ENCODE results near the gene DYNLL1.
"Not testable (repeated sequence)": the region's sequence is repeated elsewhere in the genome, so short reads cannot be mapped to it uniquely, and the experiment has no call there.

Gene DYNLL1

GRCh38 chr12:120519324-120519723, 23.4 kb downstream of the DYNLL1 start:
- DNase-seq = not testable (repeated sequence)

GRCh38 chr12:120522568-120522967, 26.7 kb downstream of the DYNLL1 start:
- DNase-seq = no peak

GRCh38 chr12:120528861-120529525, 33.1 kb downstream of the DYNLL1 start, which contains the start of gene COQ5:
TSS of gene COQ5 (minus strand) at chr12:120529158. CDS start at chr12:120529141, 17 bp downstream.
- DNase-seq = peak; percentile 96

GRCh38 chr12:120529641-120530417, 33.9 kb downstream of the DYNLL1 start:
- no peak for DNase-seq

- DNase-seq = not testable (repeated sequence)
Measured at GRCh38 chr12:120530418-120530761, 34.5 kb downstream of the DYNLL1 start.

- no peak for DNase-seq
Measured at GRCh38 chr12:120532701-120533238, 36.9 kb downstream of the DYNLL1 start.

- DNase-seq = peak; percentile 95
Measured at GRCh38 chr12:120534203-120534702, 38.3 kb downstream of the DYNLL1 start, which contains the start of gene RNF10. TSS of gene RNF10 (plus strand) at chr12:120534356. CDS start at chr12:120534812, 456 bp downstream.

- no peak for DNase-seq
Measured at GRCh38 chr12:120534703-120535655, 39.1 kb downstream of the DYNLL1 start.

GRCh38 chr12:120536064-120536791, 40.3 kb downstream of the DYNLL1 start:
- no peak for DNase-seq

- no peak for DNase-seq
Measured at GRCh38 chr12:120537856-120538220, 41.9 kb downstream of the DYNLL1 start.

- DNase-seq = no peak
Measured at GRCh38 chr12:120538281-120539156, 42.6 kb downstream of the DYNLL1 start.

- no peak for DNase-seq
Measured at GRCh38 chr12:120539303-120539702, 43.4 kb downstream of the DYNLL1 start.

GRCh38 chr12:120540445-120540844, 44.5 kb downstream of the DYNLL1 start:
- no peak for DNase-seq

- no peak for DNase-seq
Measured at GRCh38 chr12:120542166-120542565, 46.3 kb downstream of the DYNLL1 start.

- DNase-seq = no peak
Measured at GRCh38 chr12:120544691-120545090, 48.8 kb downstream of the DYNLL1 start.

GRCh38 chr12:120546050-120546386, 50.1 kb downstream of the DYNLL1 start:
- DNase-seq = no peak

All from retina (tissue), 1 donor.